Stomach (tissue), 4 donors: ENCODE results near the gene ZNF775.

ENCODE experiments used
- CTCF ChIP-seq, 7 experiments: fragments of 450-650 bp in 4 of 7; fragments of 200-600 bp in 3 of 7; sonication (generic) in 3 of 7; IDR thresholded peaks; one replicate each; pipeline ENCODE4 v1.5.1; 2016 to 2019; ENCODE audit warnings: antibody characterized with exemption in 7 of 7, control low read depth in 2 of 7, mild to moderate bottlenecking in 1 of 7
- POLR2A ChIP-seq, 4 donors: fragments of 450-650 bp; IDR thresholded peaks; one replicate each; pipeline ENCODE4 v1.6.1; 2016; ENCODE audit warnings: antibody characterized with exemption in 4 of 4, control low read depth in 2 of 4, mild to moderate bottlenecking in 1 of 4, moderate library complexity in 1 of 4
- POLR2AphosphoS5 ChIP-seq, 3 donors: sonication (generic); formaldehyde crosslinking; IDR thresholded peaks; one replicate each; pipeline ENCODE4 v1.6.1; 2016; ENCODE audit warnings: antibody characterized with exemption in 3 of 3

DNA sequence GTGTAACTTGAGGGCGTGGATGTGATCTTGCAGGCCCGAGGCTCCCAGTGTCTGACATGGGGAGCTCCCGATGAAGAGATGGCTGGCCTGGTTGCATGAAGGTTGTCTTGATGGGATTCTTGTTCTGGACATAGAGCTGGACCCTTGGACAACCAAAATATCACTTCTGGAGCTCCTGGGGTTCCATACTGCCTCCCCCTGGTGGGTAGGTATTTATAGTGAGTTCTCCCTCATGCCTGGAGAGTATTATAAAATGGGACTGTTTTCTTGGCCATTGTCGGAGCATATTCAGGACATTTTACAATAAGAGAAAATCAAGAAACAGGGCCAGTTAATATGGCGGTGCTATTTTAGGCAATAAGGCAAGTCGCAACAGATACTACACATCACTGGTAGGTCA is 38.7 kb downstream of the ZNF775 start:
- TF ChIP-seq CTCF (IDR thresholded peaks at IDR 0.05) (no peak), POLR2A (IDR thresholded peaks at IDR 0.05) (no peak), POLR2AphosphoS5 (IDR thresholded peaks at IDR 0.05) (no peak)
